H9 (cell line): ENCODE data around the gene RCOR3. TPM values are rescaled to one million over a fixed set of nuclear protein-coding genes. Genes with fewer than 3 reads are reported as not detected.

Experiments
- DNase-seq: peaks from one replicate; pipeline ENCODE4 v3.0.0-alpha.2; 2017
- H2AFZ ChIP-seq: one replicate; pipeline ENCODE4 v1.6.1; 2013; ENCODE audit warnings: mild to moderate bottlenecking, low read length, control low read depth, moderate library complexity
- H2AK5ac ChIP-seq: 2 replicates; pipeline ENCODE4 v1.6.1; 2013; ENCODE audit warnings: low read length, control low read depth, mixed read lengths; ENCODE audit not compliant: insufficient read length
- H2BK120ac ChIP-seq: one replicate; pipeline ENCODE4 v1.6.1; 2013; ENCODE audit warnings: low read depth, mild to moderate bottlenecking, low read length, control low read depth, inconsistent platforms; ENCODE audit not compliant: poor library complexity, severe bottlenecking
- H2BK12ac ChIP-seq: 2 replicates; pipeline ENCODE4 v1.6.1; 2013; ENCODE audit warnings: low read length, control low read depth, mixed read lengths, low read depth; ENCODE audit not compliant: insufficient read length
- H2BK15ac ChIP-seq: 2 replicates; pipeline ENCODE4 v1.6.1; 2013; ENCODE audit warnings: low read depth, low read length, control low read depth
- H2BK20ac ChIP-seq: one replicate; pipeline ENCODE4 v1.6.1; 2013; ENCODE audit warnings: low read depth, mild to moderate bottlenecking, low read length, control low read depth, inconsistent platforms; ENCODE audit not compliant: poor library complexity, severe bottlenecking
- H2BK5ac ChIP-seq: 2 replicates; pipeline ENCODE4 v1.6.1; 2013; ENCODE audit warnings: low read length, control low read depth, mixed read lengths; ENCODE audit not compliant: insufficient read length
- H3K14ac ChIP-seq: 2 replicates; pipeline ENCODE4 v1.6.1; 2013; ENCODE audit warnings: low read length, control low read depth; ENCODE audit not compliant: insufficient read depth
- H3K18ac ChIP-seq: 2 replicates; pipeline ENCODE4 v1.6.1; 2013; ENCODE audit warnings: low read depth, mild to moderate bottlenecking, mixed read lengths, low read length, control low read depth; ENCODE audit not compliant: insufficient read length
- H3K23ac ChIP-seq: 2 replicates; pipeline ENCODE4 v1.6.1; 2013; ENCODE audit warnings: low read length, control low read depth, mixed read lengths, low read depth; ENCODE audit not compliant: insufficient read length
- H3K23me2 ChIP-seq: 2 replicates; pipeline ENCODE4 v1.6.1; 2013; ENCODE audit warnings: low read depth, mild to moderate bottlenecking, mixed read lengths, low read length, control low read depth; ENCODE audit not compliant: insufficient read length, poor library complexity, severe bottlenecking
- H3K27ac ChIP-seq: 2 replicates; pipeline ENCODE4 v1.5.1; 2013; ENCODE audit warnings: low read length, control low read depth, mixed read lengths, low read depth; ENCODE audit not compliant: insufficient read length
- H3K27me3 ChIP-seq: 2 replicates; pipeline ENCODE4 v1.6.1; 2013; ENCODE audit warnings: low read length, control low read depth, inconsistent platforms; ENCODE audit not compliant: insufficient read depth
- H3K4ac ChIP-seq: 2 replicates; pipeline ENCODE4 v1.6.1; 2013; ENCODE audit warnings: low read depth, mild to moderate bottlenecking, control low read depth, inconsistent platforms, low read length, moderate library complexity
- H3K4me1 ChIP-seq: 2 replicates; pipeline ENCODE4 v1.6.1; 2013; ENCODE audit warnings: low read length, control low read depth, inconsistent platforms; ENCODE audit not compliant: insufficient read depth
- H3K4me2 ChIP-seq: 2 replicates; pipeline ENCODE4 v1.6.1; 2013; ENCODE audit warnings: low read length, control low read depth, mixed read lengths; ENCODE audit not compliant: insufficient read length, insufficient read depth
- H3K56ac ChIP-seq: 2 replicates; pipeline ENCODE4 v1.6.1; 2013; ENCODE audit warnings: low read depth, mild to moderate bottlenecking, mixed read lengths, low read length, control low read depth; ENCODE audit not compliant: insufficient read length
- H3K79me1 ChIP-seq: 2 replicates; pipeline ENCODE4 v1.6.1; 2013; ENCODE audit warnings: low read depth, mild to moderate bottlenecking, moderate library complexity, low read length, control low read depth, inconsistent platforms; ENCODE audit not compliant: insufficient read depth, poor library complexity, severe bottlenecking
- H3K79me2 ChIP-seq: 2 replicates; pipeline ENCODE4 v1.6.1; 2013; ENCODE audit warnings: low read length, control low read depth, inconsistent platforms; ENCODE audit not compliant: insufficient read depth
- H3K9ac ChIP-seq: 2 replicates; pipeline ENCODE4 v1.6.1; 2013; ENCODE audit warnings: low read length, control low read depth, mixed read lengths; ENCODE audit not compliant: insufficient read length; ENCODE audit errors: extremely low read depth
- H3K9me3 ChIP-seq: one replicate; pipeline ENCODE4 v1.6.1; 2013; ENCODE audit warnings: low read depth, low read length, inconsistent platforms; ENCODE audit not compliant: control insufficient read depth
- H3T11ph ChIP-seq: one replicate; pipeline ENCODE4 v1.6.1; 2013; ENCODE audit warnings: mild to moderate bottlenecking, low read length, control low read depth, inconsistent platforms
- H4K20me1 ChIP-seq: one replicate; pipeline ENCODE4 v1.6.1; 2013; ENCODE audit not compliant: control insufficient read depth, insufficient read length, insufficient read depth
- H4K5ac ChIP-seq: 2 replicates; pipeline ENCODE4 v1.6.1; 2013; ENCODE audit warnings: low read depth, mild to moderate bottlenecking, mixed read lengths, low read length, control low read depth; ENCODE audit not compliant: insufficient read length
- H4K8ac ChIP-seq: replicated peaks from 2 replicates; pipeline ENCODE4 v1.6.1; 2013; ENCODE audit warnings: low read length, control low read depth, mixed read lengths, low read depth; ENCODE audit not compliant: insufficient read length
- H4K91ac ChIP-seq: 2 replicates; pipeline ENCODE4 v1.6.1; 2013; ENCODE audit warnings: low read depth, mild to moderate bottlenecking, moderate library complexity, mixed read lengths, low read length, control low read depth; ENCODE audit not compliant: insufficient read length
- H3K27ac Mint-ChIP-seq, 3 experiments: 2 replicates in 2 of 3; 3 replicates in 1 of 3; pipeline ENCODE4 v1.8.0; 2020 to 2021; ENCODE audit warnings: mixed read lengths in 3 of 3, mild to moderate bottlenecking in 1 of 3, moderate library complexity in 1 of 3
- H3K27me3 Mint-ChIP-seq: 2 replicates; pipeline ENCODE4 v1.8.0; 2021; ENCODE audit warnings: low read depth, mild to moderate bottlenecking, moderate library complexity, mixed read lengths
- H3K36me3 Mint-ChIP-seq, 3 experiments: 2 replicates in 2 of 3; 3 replicates in 1 of 3; pipeline ENCODE4 v1.8.0; 2020 to 2021; ENCODE audit warnings: low read depth in 3 of 3, mixed read lengths in 3 of 3; ENCODE audit not compliant: insufficient read depth in 1 of 3
- H3K4me1 Mint-ChIP-seq, 2 experiments: 2 replicates each; pipeline ENCODE4 v1.8.0; 2020; ENCODE audit warnings: mixed read lengths in 2 of 2
- H3K4me3 Mint-ChIP-seq, 2 experiments: 2 replicates in 1 of 2; 3 replicates in 1 of 2; pipeline ENCODE4 v1.8.0; 2020 to 2021; ENCODE audit warnings: mild to moderate bottlenecking in 2 of 2, mixed read lengths in 2 of 2, moderate library complexity in 1 of 2
- H3K9me3 Mint-ChIP-seq, 2 experiments: 2 replicates in 1 of 2; 3 replicates in 1 of 2; pipeline ENCODE4 v1.8.0; 2020; ENCODE audit warnings: mild to moderate bottlenecking in 2 of 2, mixed read lengths in 2 of 2, moderate library complexity in 1 of 2
- CTCF ChIP-seq: fragments of 200-600 bp; sonication (generic); conservative IDR thresholded peaks from 3 replicates; pipeline ENCODE4 v1.8.0; 2021; ENCODE audit warnings: antibody characterized with exemption, mild to moderate bottlenecking
- total RNA-seq: library from RNA; stranded (reverse); gene quantifications from 2 replicates; pipeline ENCODE4 v1.2.1, GENCODE V29; 2021

RCOR3 gene
- total RNA-seq, 1 experiment from 2014 or later: 37.2 TPM

DNA sequence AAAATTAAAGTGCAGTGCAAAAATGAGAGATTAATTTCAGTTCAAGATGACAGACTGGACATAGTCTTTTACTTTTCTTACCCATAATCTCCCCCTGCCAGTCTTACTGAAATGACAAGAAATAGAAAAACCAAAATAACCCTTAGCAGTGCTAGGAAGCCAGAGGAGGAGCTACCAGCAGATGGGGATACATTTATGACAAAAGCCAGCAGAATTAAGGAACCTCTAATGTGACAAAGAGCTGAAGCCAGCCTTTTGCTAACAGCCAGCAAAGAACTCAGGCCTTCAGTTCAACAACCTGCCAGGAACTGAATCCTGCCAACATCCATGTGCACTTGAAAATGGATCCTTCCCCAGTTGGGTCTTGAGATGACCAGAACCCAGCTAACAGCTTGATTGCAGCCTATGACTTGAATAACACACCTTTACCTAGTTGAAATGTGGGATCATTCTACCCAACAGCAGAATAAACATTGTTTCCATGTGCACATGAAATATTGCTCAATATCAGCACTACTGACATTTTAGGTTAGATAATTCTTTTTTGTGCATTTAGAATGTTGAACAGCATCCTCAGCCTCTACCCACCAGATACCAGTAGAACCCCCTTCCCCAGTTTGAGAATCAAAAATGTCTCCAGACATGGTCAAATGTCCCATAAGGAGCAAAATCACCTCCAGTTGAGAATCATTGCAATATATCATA lies 59.6 kb downstream of the RCOR3 start:
- Histone ChIP-seq H3K14ac (no peak overlapping the region), H3K4me2 (no peak overlapping the region), H2BK12ac (no peak overlapping the region), H3K4ac (no peak overlapping the region), H2BK15ac (no peak overlapping the region), H2BK20ac (no peak overlapping the region), H3K79me2 (no peaks in the 10 kb centered on the region), H3K4me1 (no peaks in the 10 kb centered on the region), H4K8ac (no peak overlapping the region), H3K27me3 (no peaks in the 10 kb centered on the region), H3T11ph (no peak overlapping the region), H3K9me3 (no peaks in the 10 kb centered on the region), H2AFZ (no peak overlapping the region), H4K20me1 (no peaks in the 10 kb centered on the region), H2BK120ac (no peak overlapping the region), H2BK5ac (no peak overlapping the region), H3K23ac (no peak overlapping the region), H3K9ac (no peak overlapping the region), H3K56ac (no peak overlapping the region), H3K27ac (no peak overlapping the region), H4K5ac (no peak overlapping the region), H3K79me1 (no peaks in the 10 kb centered on the region), H3K18ac (no peak overlapping the region), H3K23me2 (no peaks in the 10 kb centered on the region), H2AK5ac (no peak overlapping the region), H4K91ac (no peak overlapping the region)
- DNase-seq: peak; percentile 21
- H3K4me3 Mint-ChIP-seq: no peak overlapping the region
- H3K4me1 Mint-ChIP-seq: peaks cover 0 to 2% of the 10 kb centered on the region in 2 experiments; a peak in 2 of 4 replicates
- no peak overlapping the region for H3K27ac Mint-ChIP-seq
- no peak for TF ChIP-seq CTCF
- H3K27me3 Mint-ChIP-seq: no peaks in the 10 kb centered on the region
- no peaks in the 10 kb centered on the region for H3K9me3 Mint-ChIP-seq
- peaks cover 0 to 4% (median under 1%) of the 10 kb centered on the region in 3 experiments; a peak in 4 of 7 replicates for H3K36me3 Mint-ChIP-seq
